ENCODE measurements around the gene PPP4R3B. TPM values are rescaled to one million over a fixed set of nuclear protein-coding genes. Genes with fewer than 3 reads are reported as not detected.

PPP4R3B gene
- total RNA-seq, 6 experiments from 2014 or later = 37.1 to 43.1 (median 39.8) TPM

- H3K27me3 Mint-ChIP-seq (ENCODE audit: insufficient read depth) = no peaks in the 10 kb centered on the region; the same call in 1 of the 2 replicates
- DNase-seq = no peak
- H3K27ac Mint-ChIP-seq = no peak overlapping the region
Measured at GRCh38 chr2:55627915-55628314, 10.5 kb upstream of the PPP4R3B start.

GRCh38 chr2:55621802-55622201, 4.4 kb upstream of the PPP4R3B start:
- Mint-ChIP-seq H3K36me3 (ENCODE audit: low read depth) (no peaks in the 10 kb centered on the region), H3K27me3 (ENCODE audit: insufficient read depth) (peaks cover 4% of the 10 kb centered on the region; the same call in 1 of the 2 replicates), H3K27ac (no peak overlapping the region), H3K4me3 (no peak overlapping the region), H3K9me3 (no peaks in the 10 kb centered on the region), H3K4me1 (ENCODE audit: low read depth) (no peaks in the 10 kb centered on the region; the same call in 1 of the 2 replicates)
- TF ChIP-seq, protein P1, sequence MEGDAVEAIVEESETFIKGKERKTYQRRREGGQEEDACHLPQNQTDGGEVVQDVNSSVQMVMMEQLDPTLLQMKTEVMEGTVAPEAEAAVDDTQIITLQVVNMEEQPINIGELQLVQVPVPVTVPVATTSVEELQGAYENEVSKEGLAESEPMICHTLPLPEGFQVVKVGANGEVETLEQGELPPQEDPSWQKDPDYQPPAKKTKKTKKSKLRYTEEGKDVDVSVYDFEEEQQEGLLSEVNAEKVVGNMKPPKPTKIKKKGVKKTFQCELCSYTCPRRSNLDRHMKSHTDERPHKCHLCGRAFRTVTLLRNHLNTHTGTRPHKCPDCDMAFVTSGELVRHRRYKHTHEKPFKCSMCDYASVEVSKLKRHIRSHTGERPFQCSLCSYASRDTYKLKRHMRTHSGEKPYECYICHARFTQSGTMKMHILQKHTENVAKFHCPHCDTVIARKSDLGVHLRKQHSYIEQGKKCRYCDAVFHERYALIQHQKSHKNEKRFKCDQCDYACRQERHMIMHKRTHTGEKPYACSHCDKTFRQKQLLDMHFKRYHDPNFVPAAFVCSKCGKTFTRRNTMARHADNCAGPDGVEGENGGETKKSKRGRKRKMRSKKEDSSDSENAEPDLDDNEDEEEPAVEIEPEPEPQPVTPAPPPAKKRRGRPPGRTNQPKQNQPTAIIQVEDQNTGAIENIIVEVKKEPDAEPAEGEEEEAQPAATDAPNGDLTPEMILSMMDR (IDR thresholded peaks at IDR 0.05) = no peak
- DNase-seq = no peak

More at GRCh38 chr2:55627915-55628314, 10.5 kb upstream of the PPP4R3B start:
- TF ChIP-seq, protein P1 (IDR thresholded peaks at IDR 0.05) = no peak
- H3K4me1 Mint-ChIP-seq (ENCODE audit: low read depth) = peaks cover 5% of the 10 kb centered on the region; the same call in 1 of the 2 replicates
- peaks cover 5% of the 10 kb centered on the region; the same call in 1 of the 2 replicates for H3K36me3 Mint-ChIP-seq (ENCODE audit: low read depth)
- H3K9me3 Mint-ChIP-seq = no peaks in the 10 kb centered on the region
- no peak overlapping the region for H3K4me3 Mint-ChIP-seq

- Mint-ChIP-seq H3K27ac (peak overlapping the region; percentile 41; the same call in 1 of the 2 replicates), H3K4me1 (ENCODE audit: low read depth) (peaks cover 9% of the 10 kb centered on the region), H3K36me3 (ENCODE audit: low read depth) (peaks cover 8% of the 10 kb centered on the region; the same call in 1 of the 2 replicates), H3K27me3 (ENCODE audit: insufficient read depth) (peaks cover 4% of the 10 kb centered on the region; the same call in 1 of the 2 replicates), H3K9me3 (no peaks in the 10 kb centered on the region), H3K4me3 (no peak overlapping the region; the same call in 1 of the 2 replicates)
- no peak for DNase-seq
- TF ChIP-seq, protein P1 (IDR thresholded peaks at IDR 0.05) = peak; percentile 72
Measured at GRCh38 chr2:55620123-55620779, 2.8 kb upstream of the PPP4R3B start.

DNA sequence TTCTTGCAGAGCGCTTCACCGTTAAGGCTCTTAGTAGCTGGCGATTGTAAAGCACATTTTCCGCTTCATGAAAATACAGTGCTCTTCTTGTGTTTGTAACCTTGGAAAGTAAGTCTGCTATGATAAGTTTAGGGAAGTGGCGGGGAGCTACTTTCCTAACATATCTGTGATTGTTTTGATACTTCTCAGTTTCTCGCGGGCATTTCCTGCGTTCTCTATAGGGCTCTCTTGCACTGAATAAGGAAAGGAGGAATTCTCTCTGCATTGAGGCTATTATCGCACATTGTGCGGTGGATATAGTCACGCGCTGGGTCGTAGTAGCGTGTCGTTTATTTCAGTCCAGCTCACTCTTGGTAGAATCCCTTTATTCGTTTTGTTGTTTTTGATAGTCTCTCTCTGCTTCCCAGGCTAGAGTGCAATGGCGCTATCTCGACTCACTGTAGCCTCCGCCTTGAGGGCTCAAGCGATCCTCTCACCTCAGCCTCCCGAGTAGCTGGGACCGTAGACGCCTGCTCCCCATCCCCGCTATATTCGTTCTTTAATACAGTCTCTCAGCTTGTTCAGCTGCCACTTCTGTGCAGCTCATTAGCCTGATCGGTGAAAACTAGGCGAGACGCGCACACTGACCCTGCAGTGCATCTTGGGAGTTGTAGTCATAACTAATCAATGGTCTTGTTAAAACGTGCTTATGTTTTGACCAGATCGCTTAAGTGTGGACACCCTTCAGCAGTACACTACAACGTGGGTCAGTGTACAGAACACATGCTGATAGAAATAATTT, 1.0 kb upstream of the PPP4R3B start:
- Mint-ChIP-seq H3K4me3 (no peak overlapping the region), H3K9me3 (no peaks in the 10 kb centered on the region), H3K36me3 (ENCODE audit: low read depth) (peaks cover 19% of the 10 kb centered on the region), H3K27me3 (ENCODE audit: insufficient read depth) (peaks cover 4% of the 10 kb centered on the region; the same call in 1 of the 2 replicates), H3K27ac (no peak overlapping the region), H3K4me1 (ENCODE audit: low read depth) (peaks cover 17% of the 10 kb centered on the region)
- TF ChIP-seq, protein P1 (IDR thresholded peaks at IDR 0.05) = no peak
- DNase-seq = peak; percentile 49

DNA sequence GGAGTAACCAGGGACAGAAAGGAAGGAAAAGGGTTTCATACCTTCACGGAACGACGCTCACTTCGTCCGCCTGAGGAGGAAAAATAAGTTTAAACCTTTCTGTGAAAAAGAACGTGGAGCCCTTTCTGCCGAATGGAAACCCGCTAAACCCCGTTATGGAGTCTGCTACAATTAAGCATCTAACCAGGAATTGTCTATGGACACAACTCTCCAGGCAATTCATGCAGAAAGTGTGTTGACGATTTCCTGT, 528 bp upstream of the PPP4R3B start:
- no peaks in the 10 kb centered on the region for H3K9me3 Mint-ChIP-seq
- TF ChIP-seq, protein P1 (IDR thresholded peaks at IDR 0.05) = peak; percentile 14
- no peak overlapping the region for H3K4me3 Mint-ChIP-seq
- no peak overlapping the region for H3K27ac Mint-ChIP-seq
- peaks cover 4% of the 10 kb centered on the region; the same call in 1 of the 2 replicates for H3K27me3 Mint-ChIP-seq (ENCODE audit: insufficient read depth)
- peaks cover 19% of the 10 kb centered on the region for H3K36me3 Mint-ChIP-seq (ENCODE audit: low read depth)
- DNase-seq = no peak
- H3K4me1 Mint-ChIP-seq (ENCODE audit: low read depth) = peaks cover 17% of the 10 kb centered on the region

All from HFFc6 (cell line).